ENCODE results near the gene LRRC7.

- TF ChIP-seq CTCF (conservative IDR thresholded peaks at IDR 0.05; ENCODE audit: low read length) (no peak), EZH2phosphoT487 (IDR thresholded peaks at IDR 0.05; ENCODE audit: borderline replicate concordance) (no peak)
These were observed 424.9 kb downstream of the LRRC7 start for GRCh38 chr1:69992594-69992993.
